T-helper 2 cell treated with Interferon-gamma antibody and Interleukin-4, amounts not matched to agents 5 μg/mL and 100 μg/mL, for 36 hours (primary cell): ENCODE results near the gene BCAS3.
"Not testable (repeated sequence)": the region's sequence is repeated elsewhere in the genome, so short reads cannot be mapped to it uniquely, and the experiment has no call there.

Source experiments
- DNase-seq: peaks from one replicate; pipeline ENCODE4 v3.0.0; 2021; ENCODE audit warnings: low spot score
- H3K27ac Mint-ChIP-seq: one replicate; pipeline ENCODE4 v1.8.0; 2021; ENCODE audit warnings: mild to moderate bottlenecking, mixed read lengths
- H3K27me3 Mint-ChIP-seq: one replicate; pipeline ENCODE4 v1.8.0; 2021; ENCODE audit warnings: low read depth, mixed read lengths
- H3K36me3 Mint-ChIP-seq: one replicate; pipeline ENCODE4 v1.8.0; 2021; ENCODE audit warnings: low read depth, mixed read lengths
- H3K4me1 Mint-ChIP-seq: one replicate; pipeline ENCODE4 v1.8.0; 2021; ENCODE audit warnings: low read depth, mixed read lengths
- H3K4me3 Mint-ChIP-seq: one replicate; pipeline ENCODE4 v1.8.0; 2022; ENCODE audit warnings: mild to moderate bottlenecking, moderate library complexity, mixed read lengths
- H3K9me3 Mint-ChIP-seq: one replicate; pipeline ENCODE4 v1.8.0; 2021; ENCODE audit warnings: mixed read lengths

The BCAS3 gene

DNA sequence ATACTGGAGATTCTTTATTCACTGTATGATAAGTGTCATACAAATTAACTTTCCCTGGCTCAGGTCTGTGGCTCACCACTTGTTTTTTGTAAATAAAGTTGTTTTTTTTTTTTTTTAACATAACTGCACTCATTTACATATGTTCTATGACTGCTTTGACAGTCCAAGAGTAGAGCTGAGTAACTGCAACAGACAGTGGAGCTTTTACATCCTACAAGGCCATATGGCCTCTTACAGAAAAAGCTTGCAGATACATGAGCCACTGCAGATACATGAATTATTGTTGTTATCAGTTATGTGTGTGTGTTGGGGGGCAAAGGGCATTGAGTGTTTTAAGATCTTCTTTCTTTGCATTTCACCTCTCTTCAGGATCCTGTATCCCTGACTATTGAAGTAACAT, 311.7 kb downstream of the BCAS3 start:
- no peak for DNase-seq
- Mint-ChIP-seq H3K4me1 (no peaks in the 10 kb centered on the region), H3K9me3 (no peaks in the 10 kb centered on the region), H3K27ac (no peak overlapping the region), H3K27me3 (peaks cover 21% of the 10 kb centered on the region), H3K36me3 (no peaks in the 10 kb centered on the region), H3K4me3 (no peak overlapping the region)

DNA sequence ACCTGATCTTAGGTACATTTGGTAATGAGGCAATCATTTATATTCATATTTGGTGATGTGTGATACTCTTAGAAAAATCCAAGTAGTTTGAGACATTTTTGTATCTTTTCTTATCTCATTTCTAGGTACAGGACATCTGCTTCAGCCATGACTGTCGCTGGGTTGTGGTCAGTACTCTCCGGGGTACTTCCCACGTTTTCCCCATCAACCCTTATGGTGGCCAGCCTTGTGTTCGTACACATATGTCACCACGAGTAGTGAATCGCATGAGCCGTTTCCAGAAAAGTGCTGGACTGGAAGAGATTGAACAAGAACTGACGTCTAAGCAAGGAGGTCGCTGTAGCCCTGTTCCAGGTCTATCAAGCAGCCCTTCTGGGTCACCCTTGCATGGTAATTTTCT, 312.2 kb downstream of the BCAS3 start:
- no peaks in the 10 kb centered on the region for H3K36me3 Mint-ChIP-seq
- H3K4me1 Mint-ChIP-seq: no peaks in the 10 kb centered on the region
- no peak for DNase-seq
- H3K4me3 Mint-ChIP-seq: no peak overlapping the region
- H3K27me3 Mint-ChIP-seq: peaks cover 21% of the 10 kb centered on the region
- no peaks in the 10 kb centered on the region for H3K9me3 Mint-ChIP-seq
- H3K27ac Mint-ChIP-seq: no peak overlapping the region

DNA sequence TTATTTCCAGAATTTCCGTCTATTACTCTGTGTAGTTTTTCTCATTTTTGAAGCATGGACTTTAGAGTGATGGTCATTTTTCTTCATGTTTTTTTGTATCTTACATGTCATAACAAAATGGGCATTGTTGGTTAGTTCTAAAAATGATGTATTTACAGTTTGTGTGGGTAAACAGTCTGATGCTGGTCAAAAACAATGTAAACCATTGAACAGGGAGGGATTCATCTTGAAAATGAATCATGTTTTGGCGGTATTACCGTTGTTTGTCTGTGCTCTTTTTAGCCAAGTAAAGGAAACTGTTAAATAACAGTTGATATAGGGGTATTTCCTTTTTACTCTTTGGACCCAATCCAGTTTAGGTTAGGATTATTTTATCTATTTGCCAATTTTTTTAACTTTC, 315.8 kb downstream of the BCAS3 start:
- Mint-ChIP-seq H3K9me3 (no peaks in the 10 kb centered on the region), H3K36me3 (no peaks in the 10 kb centered on the region), H3K27ac (no peak overlapping the region), H3K4me3 (no peak overlapping the region), H3K4me1 (no peaks in the 10 kb centered on the region), H3K27me3 (peaks cover 9% of the 10 kb centered on the region)
- DNase-seq: no peak

DNA sequence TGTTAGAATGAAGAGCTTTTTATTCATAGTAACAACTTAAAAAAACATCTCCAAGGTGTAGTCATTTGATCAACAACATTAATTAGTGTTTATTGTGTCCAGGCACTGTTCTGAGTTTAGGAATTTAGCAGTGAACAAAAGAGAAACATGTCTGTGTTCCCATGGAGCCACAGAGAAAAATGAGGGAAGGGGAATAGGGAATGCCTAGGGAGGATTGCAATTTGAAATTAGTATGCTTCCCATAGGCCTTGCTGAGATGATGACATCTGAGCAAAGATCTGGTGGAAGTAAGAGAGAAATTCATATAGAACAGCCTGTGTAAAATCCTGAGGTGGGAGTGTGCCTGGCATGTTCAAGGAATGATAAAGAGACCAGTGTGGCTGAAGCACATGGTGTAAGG, 318.0 kb downstream of the BCAS3 start:
- Mint-ChIP-seq H3K4me3 (no peak overlapping the region), H3K27ac (no peak overlapping the region), H3K4me1 (no peaks in the 10 kb centered on the region), H3K27me3 (peaks cover 6% of the 10 kb centered on the region), H3K9me3 (no peaks in the 10 kb centered on the region), H3K36me3 (no peaks in the 10 kb centered on the region)
- no peak for DNase-seq

DNA sequence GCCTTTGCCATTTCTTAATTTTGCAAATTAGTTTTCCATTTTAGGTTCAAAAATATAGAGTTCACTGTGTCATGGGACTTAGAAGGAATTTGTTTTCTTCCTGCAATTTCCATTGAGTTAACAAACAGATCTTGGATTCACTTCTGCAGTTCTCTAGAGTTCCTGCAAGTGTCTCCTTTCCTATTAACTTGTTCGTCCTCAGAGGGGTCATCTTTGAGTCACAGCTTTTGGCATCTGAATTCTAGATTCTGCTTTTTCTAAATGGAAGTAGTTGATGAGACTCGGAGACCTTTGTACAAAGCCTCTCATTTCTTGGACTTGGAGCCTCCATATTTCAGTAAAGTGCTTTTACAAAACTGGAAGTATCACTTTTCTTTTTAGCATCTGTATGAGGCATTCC, 323.3 kb downstream of the BCAS3 start:
- Mint-ChIP-seq H3K4me3 (no peak overlapping the region), H3K9me3 (no peaks in the 10 kb centered on the region), H3K36me3 (no peaks in the 10 kb centered on the region), H3K27me3 (peaks cover 6% of the 10 kb centered on the region), H3K4me1 (peaks cover 2% of the 10 kb centered on the region), H3K27ac (no peak overlapping the region)
- DNase-seq: no peak

DNA sequence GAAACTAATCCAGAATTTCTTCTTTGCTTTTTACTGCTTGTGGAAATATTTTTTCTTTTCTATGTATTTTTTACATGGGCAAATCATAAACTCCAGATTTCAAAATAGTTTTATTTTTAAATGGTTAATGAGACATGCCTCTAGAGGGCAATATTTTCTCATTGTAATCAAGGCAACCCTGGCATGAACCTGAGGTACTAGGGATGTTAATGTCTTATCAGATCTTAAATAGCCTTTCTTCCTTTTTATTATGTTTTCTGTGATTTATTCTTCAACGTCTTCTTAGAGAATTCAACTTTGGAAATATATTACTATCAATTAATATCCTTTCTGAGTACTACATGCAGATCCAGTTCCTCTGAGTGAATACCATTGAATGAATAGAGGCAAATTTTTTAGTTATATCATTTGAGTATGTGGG, 324.7 kb downstream of the BCAS3 start:
- no peak overlapping the region for H3K4me3 Mint-ChIP-seq
- peaks cover 2% of the 10 kb centered on the region for H3K4me1 Mint-ChIP-seq
- H3K27ac Mint-ChIP-seq: no peak overlapping the region
- H3K36me3 Mint-ChIP-seq: no peaks in the 10 kb centered on the region
- H3K27me3 Mint-ChIP-seq: peaks cover 6% of the 10 kb centered on the region
- no peaks in the 10 kb centered on the region for H3K9me3 Mint-ChIP-seq
- no peak for DNase-seq

DNA sequence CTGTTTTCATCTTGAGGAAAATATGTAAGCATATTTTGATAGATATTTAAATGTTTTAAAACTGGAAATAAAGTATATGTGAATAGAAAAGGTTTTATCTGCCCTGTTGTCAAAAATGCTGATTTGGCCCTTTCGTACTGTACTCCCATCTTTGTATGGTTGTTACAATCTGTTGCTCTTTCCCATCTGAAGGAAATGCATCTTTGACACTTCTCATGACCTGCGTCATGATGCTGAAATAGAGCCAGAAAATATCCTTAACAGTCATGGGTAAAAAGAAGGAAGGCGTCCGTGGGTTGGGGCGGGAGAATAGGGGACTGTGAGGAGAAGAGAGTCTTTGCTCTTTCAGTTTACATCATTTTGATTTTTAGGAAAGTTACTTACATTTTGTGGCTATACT, 327.7 kb downstream of the BCAS3 start:
- DNase-seq: no peak
- Mint-ChIP-seq H3K27ac (no peak overlapping the region), H3K4me1 (peaks cover 2% of the 10 kb centered on the region), H3K9me3 (no peaks in the 10 kb centered on the region), H3K4me3 (no peak overlapping the region), H3K36me3 (no peaks in the 10 kb centered on the region), H3K27me3 (no peaks in the 10 kb centered on the region)

DNA sequence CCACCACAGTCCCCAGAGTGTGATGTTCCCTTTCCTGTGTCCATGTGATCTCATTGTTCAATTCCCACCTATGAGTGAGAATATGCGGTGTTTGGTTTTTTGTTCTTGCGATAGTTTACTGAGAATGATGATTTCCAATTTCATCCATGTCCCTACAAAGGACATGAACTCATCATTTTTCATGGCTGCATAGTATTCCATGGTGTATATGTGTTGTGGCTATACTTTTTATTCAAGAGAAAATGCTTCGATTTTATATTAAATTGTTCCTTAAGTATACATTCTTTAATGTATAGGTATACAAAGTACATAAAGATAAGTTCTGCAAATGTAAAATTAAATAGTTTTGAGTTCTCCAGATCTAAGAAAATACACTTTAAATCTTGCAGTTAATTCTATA, 328.3 kb downstream of the BCAS3 start:
- H3K9me3 Mint-ChIP-seq, H3K36me3 Mint-ChIP-seq, H3K4me3 Mint-ChIP-seq, H3K27me3 Mint-ChIP-seq, DNase-seq, H3K4me1 Mint-ChIP-seq, H3K27ac Mint-ChIP-seq: not testable (repeated sequence)

DNA sequence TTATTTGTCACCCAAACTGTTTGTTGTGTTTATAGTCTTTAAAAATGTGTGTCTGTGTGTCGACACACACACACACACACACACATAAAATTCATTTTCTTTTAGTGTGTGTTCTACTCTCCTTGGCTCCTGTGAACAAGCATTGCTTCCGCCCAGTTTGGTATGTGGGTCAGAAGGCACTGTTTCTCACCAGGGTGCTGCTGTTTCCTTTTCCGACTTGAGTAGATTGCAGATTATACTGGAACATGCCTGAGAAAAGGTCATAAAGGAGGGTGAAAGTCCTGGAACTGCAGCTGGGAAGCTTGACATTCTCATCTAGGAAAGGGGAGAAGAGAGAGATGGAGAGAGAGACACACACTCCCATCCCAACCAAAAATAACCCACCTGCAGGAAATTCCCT, 330.3 kb downstream of the BCAS3 start:
- Mint-ChIP-seq H3K9me3 (no peaks in the 10 kb centered on the region), H3K27me3 (no peaks in the 10 kb centered on the region), H3K4me1 (no peaks in the 10 kb centered on the region), H3K4me3 (no peak overlapping the region), H3K27ac (no peak overlapping the region), H3K36me3 (no peaks in the 10 kb centered on the region)
- no peak for DNase-seq

DNA sequence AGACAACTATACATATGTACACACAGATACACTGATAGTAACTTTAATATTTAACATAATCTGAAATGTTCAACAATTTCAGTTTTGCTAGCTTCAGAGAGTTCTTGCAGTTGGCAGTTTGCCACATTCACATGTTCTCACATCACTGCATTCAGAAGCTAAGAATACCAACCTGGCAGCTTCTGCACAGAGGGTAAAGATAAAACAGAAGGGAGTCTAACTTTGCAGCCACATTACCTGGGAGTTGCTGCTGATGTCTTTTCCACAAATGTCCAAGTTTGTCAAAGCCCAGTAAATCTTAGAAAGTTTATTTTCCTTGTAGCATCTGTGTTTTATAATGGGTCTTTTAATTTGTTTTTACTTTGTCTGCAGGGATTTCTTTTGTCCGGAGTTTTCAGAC, 332.0 kb downstream of the BCAS3 start:
- Mint-ChIP-seq H3K4me1 (no peaks in the 10 kb centered on the region), H3K27me3 (no peaks in the 10 kb centered on the region), H3K27ac (no peak overlapping the region), H3K36me3 (no peaks in the 10 kb centered on the region), H3K4me3 (no peak overlapping the region), H3K9me3 (no peaks in the 10 kb centered on the region)
- DNase-seq: no peak

DNA sequence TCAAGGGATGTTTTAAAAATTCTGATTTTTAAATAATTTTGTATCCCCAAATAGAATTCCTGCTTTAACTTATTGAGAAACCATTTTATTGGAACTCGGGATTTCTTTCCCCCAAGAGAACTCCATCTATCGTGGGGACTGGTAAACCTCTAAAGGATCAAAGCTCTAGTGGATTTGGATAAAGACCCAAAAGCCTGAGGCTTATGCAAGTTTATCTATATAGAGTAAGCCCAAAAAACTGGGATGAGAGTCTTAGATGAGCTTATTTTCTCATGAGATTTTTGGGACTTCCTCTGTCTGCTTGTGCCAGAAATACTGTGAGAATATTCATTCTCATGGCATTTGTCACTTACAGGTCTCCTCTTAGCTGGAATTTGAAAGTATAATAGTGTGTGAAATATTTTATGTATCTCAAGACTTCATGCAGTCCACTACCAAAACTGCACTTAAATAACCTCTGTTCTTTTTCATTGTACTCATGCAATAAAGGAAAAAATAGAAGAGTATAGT, 333.1 kb downstream of the BCAS3 start:
- Mint-ChIP-seq H3K27ac (no peak overlapping the region), H3K4me1 (no peaks in the 10 kb centered on the region), H3K27me3 (no peaks in the 10 kb centered on the region), H3K9me3 (no peaks in the 10 kb centered on the region), H3K36me3 (no peaks in the 10 kb centered on the region), H3K4me3 (no peak overlapping the region)
- no peak for DNase-seq

DNA sequence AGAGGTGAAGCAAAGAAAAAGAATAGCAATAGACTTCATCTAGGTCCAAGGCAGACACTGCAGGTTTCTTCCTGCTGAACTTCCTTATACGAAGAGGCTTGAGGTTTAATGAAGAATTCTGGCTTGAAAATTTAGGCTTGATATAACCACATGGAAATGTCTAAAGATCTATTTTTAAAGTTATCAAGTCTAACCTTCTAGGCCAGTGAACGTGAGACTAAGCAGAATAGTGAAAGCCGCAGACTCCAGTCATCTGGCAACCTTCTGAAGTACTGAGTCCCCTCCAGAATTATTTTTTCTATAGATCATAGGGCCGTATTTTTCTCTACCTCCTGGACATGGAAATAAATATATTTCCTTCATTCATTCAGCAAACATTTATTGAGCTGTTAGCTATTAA, 333.6 kb downstream of the BCAS3 start:
- H3K9me3 Mint-ChIP-seq: no peaks in the 10 kb centered on the region

DNA sequence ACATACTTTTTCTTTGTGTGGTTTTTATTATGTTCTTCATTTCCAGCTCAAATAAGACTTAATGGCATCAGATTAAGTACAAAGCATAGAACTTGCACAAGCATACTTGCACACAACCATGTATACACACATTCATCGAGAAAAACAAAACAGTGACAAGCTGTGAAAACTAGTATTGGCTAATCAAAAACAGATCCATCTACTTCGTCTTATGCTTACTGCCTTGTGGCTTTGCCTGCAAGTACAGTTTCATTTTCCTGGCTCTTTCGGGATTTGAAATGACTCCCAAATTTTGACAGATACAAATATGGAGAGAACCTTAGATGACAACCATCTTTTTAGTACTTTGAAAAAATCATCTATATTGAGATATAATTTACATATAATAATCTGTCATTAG, 338.3 kb downstream of the BCAS3 start:
- Mint-ChIP-seq H3K4me1 (peaks cover 7% of the 10 kb centered on the region), H3K36me3 (no peaks in the 10 kb centered on the region), H3K9me3 (no peaks in the 10 kb centered on the region), H3K27ac (no peak overlapping the region), H3K4me3 (no peak overlapping the region), H3K27me3 (no peaks in the 10 kb centered on the region)
- no peak for DNase-seq

More for the DNA sequence above, 333.6 kb downstream of the BCAS3 start:
- Mint-ChIP-seq H3K4me3 (no peak overlapping the region), H3K27ac (no peak overlapping the region), H3K4me1 (no peaks in the 10 kb centered on the region), H3K36me3 (no peaks in the 10 kb centered on the region), H3K27me3 (no peaks in the 10 kb centered on the region)
- DNase-seq: no peak

DNA sequence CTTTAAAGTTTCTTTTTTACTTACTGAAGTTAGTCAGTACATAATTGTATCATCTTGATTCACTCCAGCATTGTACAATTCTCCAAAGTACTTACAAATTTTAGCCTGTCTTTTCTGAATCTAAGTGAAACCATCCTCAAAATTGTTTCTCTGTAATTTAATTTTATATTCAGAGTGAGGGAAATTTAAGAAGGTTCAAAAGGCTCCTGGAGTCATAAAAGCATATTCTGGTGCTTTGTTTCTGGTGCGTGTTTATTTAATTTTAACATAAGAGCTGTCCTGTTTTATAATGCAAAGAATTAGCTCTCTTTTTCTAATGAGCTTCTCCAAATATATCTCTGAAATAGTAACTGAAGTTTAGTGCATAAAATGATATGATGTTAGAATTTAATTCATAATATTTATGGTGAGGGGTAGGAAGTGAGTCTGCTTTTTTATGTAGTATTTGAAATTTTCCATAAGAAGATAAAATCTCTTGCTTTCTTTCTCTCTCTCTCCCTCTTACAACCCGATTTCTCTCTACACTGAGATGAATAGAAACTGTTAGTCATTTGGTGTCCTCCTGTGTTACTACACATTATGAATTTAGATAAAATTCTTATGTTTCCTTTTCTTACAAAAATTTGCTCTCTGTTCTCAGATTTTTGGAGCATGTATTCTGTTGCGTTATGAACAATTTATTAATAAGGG, 339.8 kb downstream of the BCAS3 start:
- DNase-seq: no peak
- no peaks in the 10 kb centered on the region for H3K9me3 Mint-ChIP-seq

DNA sequence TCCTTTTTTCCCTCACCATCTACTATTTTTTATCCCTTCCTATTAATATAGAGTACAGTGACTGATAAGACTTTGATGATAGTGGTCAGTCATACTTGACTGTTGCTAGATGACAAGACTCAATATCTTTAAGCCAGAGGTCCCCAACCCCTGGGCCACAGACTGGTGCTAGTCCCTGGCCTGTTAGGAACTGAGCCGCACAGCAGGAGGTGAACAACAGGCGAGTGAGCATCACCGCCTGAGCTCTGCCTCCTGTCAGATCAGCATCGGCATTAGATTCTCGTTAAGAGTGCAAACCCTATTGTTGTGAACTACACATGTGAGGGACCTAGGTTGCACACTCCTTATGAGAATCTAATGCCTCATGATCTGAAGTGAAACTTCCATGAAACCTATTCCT, 341.3 kb downstream of the BCAS3 start:
- Mint-ChIP-seq H3K4me3 (no peak overlapping the region), H3K27ac (no peak overlapping the region), H3K27me3 (no peaks in the 10 kb centered on the region), H3K4me1 (peaks cover 7% of the 10 kb centered on the region), H3K9me3 (no peaks in the 10 kb centered on the region), H3K36me3 (no peaks in the 10 kb centered on the region)
- no peak for DNase-seq

More for the DNA sequence above, 339.8 kb downstream of the BCAS3 start:
- no peaks in the 10 kb centered on the region for H3K36me3 Mint-ChIP-seq
- no peak overlapping the region for H3K27ac Mint-ChIP-seq
- H3K27me3 Mint-ChIP-seq: no peaks in the 10 kb centered on the region
- H3K4me1 Mint-ChIP-seq: peaks cover 7% of the 10 kb centered on the region
- H3K4me3 Mint-ChIP-seq: no peak overlapping the region
